Smooth muscle cell of trachea (primary cell): ENCODE results near the gene SCG5. TPM values are rescaled to one million over a fixed set of nuclear protein-coding genes. Genes with fewer than 3 reads are reported as not detected.

Experiments used
- total RNA-seq: library from RNA; depleted of rRNA; stranded (reverse); fragments of >200 nt; gene quantifications from 2 replicates; pipeline ENCODE4 v1.2.1, GENCODE V29; 2014

The SCG5 gene, protein sequence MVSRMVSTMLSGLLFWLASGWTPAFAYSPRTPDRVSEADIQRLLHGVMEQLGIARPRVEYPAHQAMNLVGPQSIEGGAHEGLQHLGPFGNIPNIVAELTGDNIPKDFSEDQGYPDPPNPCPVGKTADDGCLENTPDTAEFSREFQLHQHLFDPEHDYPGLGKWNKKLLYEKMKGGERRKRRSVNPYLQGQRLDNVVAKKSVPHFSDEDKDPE
- total RNA-seq: 15.3 and 21.5 TPM in 2 replicates

GRCh38 chr15:32641517-32642059 is at the start of gene SCG5:
TSS of gene SCG5 (plus strand) at chr15:32641710. CDS start at chr15:32643593, 1,883 bp downstream.

DNA sequence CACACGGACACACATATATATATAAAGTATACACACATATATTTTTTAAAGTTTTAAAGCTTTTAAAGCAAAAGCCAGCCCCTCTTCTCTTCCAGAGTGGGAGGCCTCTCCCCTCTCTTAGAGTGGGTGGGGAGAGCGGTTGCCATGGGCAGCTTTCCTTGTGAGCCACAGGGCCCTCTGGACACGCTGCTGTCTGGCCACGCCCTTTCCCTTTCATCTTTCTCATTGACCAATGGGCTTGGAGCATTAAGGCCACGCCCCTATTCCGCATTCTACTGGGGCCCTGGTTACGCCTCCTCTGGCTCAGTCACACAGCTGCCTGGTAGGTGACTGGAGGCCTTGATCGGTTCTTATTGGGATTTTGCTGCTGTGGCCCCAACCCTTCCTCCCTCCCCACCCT is 48.4 kb upstream of the SCG5 start, which contains the start of gene GOLGA8N:
Gene GOLGA8N (plus strand): TSS at position 306 of the 400 bp plus-strand sequence.

GRCh38 chr15:32615051-32615870 is 26.2 kb upstream of the SCG5 start, which contains the start of gene ARHGAP11A:
TSS of gene ARHGAP11A (plus strand) at chr15:32615504. CDS start at chr15:32616212, 708 bp downstream.

GRCh38 chr15:32717426-32718226 is 76.1 kb downstream of the SCG5 start, which contains the start of gene GREM1:
TSS of gene GREM1 (plus strand) at chr15:32718004. CDS start at chr15:32730691, 12,687 bp downstream.

Other genes with a start within 250 kb of the SCG5 start
- under 0.01 and 0.44 TPM in 2 replicates for gene GOLGA8K, start 238.4 kb upstream of the SCG5 start, total RNA-seq
- gene GOLGA8O, start 186.1 kb upstream of the SCG5 start, total RNA-seq: 0.50 TPM in 1 of 2 replicates, not detected in the other
- gene GOLGA8N, start 48.3 kb upstream of the SCG5 start, total RNA-seq: 5.2 and 13.7 TPM in 2 replicates
- gene ARHGAP11A, start 26.2 kb upstream of the SCG5 start, total RNA-seq: 7.1 and 33.5 TPM in 2 replicates
- 141 and 1,212 TPM in 2 replicates for gene GREM1, start 76.3 kb downstream of the SCG5 start, total RNA-seq